Lung microvascular endothelial cell (primary cell): Measurements from ENCODE around the gene POLDIP2. TPM values are rescaled to one million over a fixed set of nuclear protein-coding genes. Genes with fewer than 3 reads are reported as not detected.
A peak's percentile ranks its signal among the peaks of the same experiment; 100 is the strongest.
"Not testable (repeated sequence)": the region's sequence is repeated elsewhere in the genome, so short reads cannot be mapped to it uniquely, and the experiment has no call there.

Experiments used
- DNase-seq, 2 donors: peaks; one replicate each; pipeline versions ENCODE4 v3.0.0 to v3.0.0-alpha.2; 2010; ENCODE audit warnings: low read depth in 2 of 2
- total RNA-seq: library from RNA; depleted of rRNA; stranded (reverse); fragments of >200 nt; gene quantifications from 2 replicates; pipeline ENCODE4 v1.2.1, GENCODE V29; 2014

Gene POLDIP2
- total RNA-seq, 1 donor from 2014 or later = 50.8 TPM

DNA sequence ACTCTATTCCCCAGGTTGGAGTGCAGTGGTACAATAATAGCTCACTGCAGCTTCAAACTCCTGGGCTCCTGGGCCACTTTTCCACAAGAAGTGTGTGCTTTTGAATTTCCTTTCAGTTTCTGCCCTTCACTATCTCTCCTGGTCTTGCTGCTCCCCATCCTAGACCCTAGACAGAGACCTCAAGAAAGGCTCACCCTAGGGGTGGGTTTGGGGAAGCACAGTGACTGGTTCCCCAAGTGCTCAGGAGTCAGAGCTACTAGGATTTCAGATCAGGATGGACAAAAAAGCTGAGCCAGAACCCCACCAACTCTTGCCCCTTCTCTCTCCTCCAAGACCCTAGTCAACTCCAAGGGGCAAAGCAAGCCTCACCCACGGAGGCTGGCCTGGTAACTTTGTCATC lies 9.3 kb upstream of the POLDIP2 start:
- no peak for DNase-seq

DNA sequence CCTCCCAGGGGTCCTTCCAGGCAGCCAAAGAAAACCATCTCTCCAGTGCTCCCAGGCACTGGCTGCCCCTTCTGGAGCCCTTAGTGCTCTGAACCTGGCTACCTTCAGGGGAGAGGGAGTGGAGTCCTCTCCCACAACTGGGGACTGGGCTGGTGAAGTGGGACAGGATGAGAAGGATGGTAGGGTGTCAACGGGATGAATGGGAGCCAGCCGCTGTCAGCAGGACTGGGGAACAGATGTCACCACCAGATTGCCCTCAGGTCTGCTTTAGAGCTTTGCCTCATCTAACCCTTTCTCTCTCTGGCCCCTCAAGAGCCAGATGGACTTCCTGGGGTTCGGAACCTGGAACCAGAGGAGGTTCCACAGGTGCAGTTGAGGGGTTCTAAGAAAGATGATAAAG lies 8.2 kb upstream of the POLDIP2 start:
- DNase-seq = no peak

DNA sequence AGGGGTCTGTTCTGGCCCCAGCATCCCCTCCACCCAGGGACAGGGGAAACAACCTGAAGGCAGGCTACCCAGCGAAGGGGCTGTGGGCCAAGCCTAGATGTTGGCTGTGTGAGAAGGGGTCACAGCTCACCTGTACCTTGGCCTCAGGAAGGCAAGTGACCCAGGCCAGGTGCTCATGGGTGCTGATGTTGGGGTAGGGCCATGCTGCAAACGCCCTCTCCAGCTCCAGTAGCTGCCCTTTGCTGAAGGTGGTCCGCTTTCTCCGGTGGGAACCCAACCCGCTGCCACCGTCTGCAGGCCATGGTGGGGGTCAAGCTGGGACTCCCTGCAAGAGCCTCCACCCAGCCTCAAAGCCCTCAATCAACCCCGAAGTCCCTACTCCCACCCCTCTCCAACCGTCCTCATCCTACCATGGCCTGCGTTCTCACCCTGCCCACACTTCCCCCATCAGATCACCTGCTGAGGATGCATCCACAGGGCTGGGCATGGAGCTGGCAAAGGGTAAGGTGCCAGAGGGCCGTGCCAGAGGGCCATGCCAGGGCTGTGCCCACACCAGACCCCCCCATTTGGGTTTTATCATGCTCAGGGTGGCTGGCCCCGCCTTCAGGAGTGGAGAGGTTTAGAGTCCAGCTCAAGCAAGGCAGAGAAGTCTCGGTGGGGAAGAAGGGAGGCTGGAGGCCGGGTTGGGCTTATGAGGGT lies 7.5 kb upstream of the POLDIP2 start, which contains the start of gene SEBOX:
TSS of gene SEBOX (minus strand) at position 535 of the 699 bp plus-strand sequence. CDS start at position 487, 48 bp downstream.
- DNase-seq = no peak

DNA sequence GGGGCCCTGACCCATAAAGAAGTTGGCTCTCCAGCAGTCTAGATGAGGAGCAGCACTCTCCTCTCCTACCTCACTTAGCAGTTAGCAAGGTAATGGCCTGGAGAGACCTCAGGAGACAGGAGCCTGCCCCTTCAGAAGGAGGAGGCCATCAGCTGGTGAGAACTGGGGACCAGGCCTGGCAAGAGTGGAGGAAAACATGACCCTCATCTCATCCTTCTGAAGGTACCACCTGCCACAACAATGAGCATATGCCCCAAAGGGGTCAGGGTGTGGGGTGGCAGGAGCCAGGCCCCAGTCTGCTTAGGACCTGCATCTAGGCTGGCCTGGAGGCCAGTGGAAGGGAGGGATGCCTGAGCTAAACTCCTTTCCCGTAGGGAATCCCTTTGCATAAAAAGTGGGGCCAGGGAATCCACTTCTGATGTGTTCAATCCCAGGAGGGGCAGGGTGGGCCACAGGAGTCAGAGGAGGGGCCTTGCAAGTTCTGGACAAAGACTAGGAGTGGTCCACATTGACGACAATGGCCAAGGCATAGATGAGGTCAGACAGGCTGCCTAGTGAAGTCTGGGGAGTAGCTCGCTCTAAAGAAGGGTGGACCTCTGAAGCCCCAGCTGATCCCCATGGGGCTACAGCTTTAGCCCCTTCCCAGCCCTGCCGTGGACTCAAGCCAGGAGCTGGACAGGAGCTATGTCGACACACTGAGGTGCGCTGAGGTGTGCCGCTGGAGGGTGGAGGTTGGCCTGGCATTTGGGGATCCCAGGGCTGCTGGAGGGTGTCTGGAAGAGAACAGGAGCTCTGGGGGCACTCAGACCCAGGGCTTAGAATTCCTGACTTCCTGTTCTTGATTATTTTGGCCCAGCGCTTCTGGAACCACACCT lies 6.7 kb upstream of the POLDIP2 start:
- DNase-seq = no peak

DNA sequence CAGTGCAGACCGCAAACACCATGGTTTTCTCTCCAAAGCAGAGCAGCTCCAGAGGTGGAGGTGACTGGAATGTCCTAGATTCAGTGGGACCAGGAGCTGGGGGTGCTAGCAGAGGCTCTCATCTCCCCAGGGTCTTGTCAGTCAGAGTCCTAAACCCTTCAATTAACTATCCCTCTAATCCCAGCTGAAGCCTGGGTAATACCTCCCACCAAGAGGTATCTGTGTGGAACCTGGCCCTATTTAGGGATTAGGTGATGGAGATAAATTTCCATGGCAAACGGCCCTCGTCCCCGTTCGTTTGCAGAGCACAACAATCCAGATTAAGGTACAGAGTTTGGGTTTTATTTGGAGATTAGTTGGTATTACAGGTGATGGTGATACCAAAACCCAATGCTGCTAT lies 5.9 kb upstream of the POLDIP2 start:
- no peak for DNase-seq

DNA sequence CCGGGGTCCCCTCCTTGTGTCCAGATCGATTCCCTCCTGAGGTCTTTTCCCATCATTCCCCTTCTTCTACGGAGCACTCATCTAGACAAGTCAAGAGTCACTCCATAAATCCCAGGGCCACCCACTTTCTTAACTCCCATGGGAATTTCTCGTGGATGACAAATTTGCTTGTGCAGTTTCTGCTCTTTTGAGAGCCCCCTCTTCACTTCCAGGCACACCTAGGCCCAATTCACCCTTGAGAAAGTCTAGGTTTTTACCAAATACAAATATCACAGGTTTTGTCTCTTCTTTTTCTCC lies 522 bp upstream of the POLDIP2 start:
- no peak for DNase-seq

DNA sequence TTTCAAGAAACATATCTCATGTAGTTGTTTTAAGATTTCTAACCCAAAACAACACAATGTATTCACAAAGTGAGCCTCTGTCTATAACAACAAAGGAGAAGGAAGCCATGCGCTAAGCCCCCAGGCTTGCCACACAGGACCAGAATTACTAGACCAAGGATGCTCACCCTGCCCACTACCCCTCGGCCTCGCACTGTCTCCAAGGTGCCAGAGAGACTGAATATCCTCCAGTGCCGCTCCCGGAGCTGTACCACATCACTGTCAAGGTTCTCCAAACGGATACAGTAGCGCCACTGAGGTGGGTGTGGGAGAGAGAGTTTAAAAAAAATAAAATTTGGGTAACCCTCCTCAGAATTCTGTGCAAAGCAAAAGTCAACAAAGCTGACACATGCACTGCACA lies 7.1 kb downstream of the POLDIP2 start:
- DNase-seq = no peak

DNA sequence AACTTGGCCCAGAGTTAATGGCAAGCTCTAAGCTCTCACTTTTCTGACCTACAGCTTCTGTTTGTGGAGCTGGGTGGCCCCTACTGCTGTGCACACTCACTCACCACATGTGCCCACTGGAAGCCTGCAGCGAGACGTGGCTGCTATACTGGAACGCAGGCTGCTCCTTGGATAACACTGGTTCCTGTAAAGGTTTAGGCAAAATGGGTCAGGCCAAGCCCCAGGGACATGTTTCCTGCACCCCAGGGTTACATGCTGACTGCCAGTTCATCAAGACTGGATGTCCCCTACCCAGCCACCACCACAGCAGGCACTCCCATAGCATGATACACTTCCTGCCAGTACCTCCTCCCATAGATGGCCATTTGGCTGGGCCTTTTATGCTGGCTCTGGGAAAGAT lies 8.3 kb downstream of the POLDIP2 start:
- DNase-seq = no peak

DNA sequence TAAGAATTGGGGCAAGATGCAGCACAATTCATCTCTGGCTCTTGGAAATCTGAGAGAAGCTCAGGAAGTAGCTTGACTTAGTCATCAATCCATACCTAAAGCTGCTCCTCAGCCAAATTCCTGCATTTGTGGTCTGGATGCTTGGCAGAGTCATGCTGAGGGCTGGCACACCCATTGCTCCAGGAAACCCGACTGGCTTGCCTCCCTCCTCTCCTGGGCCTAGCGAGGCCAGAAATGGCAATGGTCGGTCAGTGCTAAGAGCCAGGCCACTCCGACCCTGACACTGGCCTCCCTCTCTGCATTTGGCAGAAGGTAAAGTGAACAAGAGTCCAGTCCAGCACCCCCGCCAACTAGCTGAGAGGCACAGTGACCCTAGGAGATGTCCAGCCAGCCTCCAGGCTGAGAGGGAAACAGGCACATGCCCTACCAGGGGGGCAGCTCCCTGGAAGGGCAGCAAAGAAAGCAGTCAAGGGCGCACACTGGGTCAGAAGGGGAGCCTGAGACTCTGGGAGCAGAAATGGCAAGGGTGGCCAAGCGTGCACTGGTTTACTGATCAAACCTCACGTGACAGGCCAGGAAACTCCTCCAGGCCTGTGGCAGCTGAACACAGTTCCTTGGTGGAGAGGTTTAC lies 10.0 kb downstream of the POLDIP2 start:
- peak; percentile 51 to 88 for DNase-seq

DNA sequence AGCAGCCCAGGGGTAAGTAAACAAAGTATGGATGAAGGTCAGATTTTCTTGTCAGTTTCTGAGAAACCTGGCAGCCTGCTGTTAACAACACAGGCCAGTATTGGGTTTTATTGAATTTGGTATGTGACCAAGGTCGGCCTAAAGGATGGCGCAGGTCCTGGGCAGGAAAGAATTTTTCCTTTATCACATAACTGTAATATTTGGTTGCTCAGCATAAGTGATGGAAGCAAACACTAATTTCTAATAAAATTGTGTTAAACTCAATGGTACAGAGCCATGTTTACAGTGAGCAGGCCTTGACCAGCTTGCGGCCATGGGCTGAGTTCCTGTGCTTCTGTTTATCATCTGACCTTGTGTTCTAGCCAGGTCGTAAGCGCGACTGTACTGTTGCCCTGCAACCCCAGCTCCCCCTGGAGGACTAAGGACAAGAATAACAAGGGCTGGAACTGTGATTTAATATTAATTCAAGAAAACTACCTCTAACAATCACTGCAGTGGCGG lies 10.5 kb downstream of the POLDIP2 start:
- peak; percentile 88 to 93 for DNase-seq

DNA sequence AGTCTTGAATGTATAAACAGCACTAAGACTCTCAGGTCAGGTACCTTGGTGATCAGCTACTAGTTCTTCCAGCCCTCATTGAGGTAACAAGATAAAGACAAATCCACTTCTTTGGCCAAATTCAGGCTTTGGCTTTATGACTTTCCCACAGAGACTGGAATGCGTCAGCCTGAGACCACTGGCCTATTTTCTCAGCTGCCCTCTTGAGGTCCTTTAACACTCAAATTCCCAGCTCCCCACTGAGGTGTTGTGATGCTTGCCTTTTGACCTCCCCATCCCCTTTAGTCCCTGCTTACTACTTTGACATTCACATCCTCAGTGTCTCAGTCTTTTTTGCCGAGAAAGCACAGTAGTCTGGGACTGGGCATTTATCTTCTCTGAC lies 11.1 kb downstream of the POLDIP2 start:
- peak in 1 of 2 donors; percentile 15 for DNase-seq

DNA sequence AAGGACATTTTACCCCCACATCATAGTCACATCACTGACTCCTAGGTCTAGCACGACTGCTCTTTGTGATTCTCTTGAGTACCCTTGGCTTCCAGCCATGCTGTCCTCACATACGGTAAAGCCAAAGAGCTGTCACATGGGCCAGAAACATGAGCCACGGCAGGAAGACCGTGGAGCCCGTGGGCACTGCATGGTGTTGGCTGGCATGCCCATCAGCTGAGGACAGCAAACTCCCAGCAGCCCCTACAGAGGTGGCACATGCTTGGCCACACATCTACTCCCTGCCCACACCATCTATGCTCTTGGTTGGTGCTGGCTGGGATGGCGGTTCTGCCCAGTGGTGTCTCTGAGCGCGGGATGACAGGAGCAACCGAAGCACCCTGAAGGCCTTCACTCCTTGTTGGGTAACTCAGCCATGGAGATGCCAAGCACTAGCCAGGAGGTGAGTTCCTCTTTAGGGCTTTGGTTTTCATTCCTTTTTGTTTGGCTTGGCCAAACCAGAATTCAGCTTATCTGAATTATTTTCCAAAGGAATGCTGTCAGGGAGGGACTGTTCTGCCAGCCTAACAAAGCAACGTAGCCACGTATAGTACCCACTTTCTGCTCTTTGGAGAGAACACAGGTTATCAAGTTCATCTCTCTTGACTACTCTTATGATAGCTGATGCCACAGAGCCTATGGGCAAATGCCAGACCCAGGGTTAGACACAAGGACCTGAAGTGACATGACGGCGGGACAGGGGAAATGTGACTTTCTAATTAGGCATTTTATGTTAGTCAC lies 11.7 kb downstream of the POLDIP2 start:
- peak; percentile 25 to 69 for DNase-seq

DNA sequence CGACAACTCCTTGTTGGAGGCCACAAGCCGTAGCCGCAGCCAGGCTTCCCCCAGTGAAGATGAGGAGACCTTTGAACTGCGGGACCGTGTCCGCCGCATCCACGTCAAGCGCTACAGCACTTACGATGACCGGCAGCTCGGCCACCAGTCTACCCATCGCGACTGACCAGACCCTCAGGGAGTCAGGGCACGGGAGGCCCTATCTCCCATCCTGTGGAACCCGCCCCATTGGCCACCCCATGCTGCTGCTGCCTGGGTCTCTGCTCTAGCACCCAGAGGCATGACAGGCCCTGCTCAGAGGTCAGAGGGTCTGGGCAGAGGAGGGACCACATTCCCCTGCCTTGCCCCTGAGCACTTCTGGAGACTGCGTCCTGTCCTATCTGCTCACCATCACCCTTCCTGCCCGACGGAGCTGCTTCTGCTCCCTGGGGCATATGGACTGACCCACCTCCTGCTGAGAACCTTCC lies 12.9 kb downstream of the POLDIP2 start:
- DNase-seq = no peak

DNA sequence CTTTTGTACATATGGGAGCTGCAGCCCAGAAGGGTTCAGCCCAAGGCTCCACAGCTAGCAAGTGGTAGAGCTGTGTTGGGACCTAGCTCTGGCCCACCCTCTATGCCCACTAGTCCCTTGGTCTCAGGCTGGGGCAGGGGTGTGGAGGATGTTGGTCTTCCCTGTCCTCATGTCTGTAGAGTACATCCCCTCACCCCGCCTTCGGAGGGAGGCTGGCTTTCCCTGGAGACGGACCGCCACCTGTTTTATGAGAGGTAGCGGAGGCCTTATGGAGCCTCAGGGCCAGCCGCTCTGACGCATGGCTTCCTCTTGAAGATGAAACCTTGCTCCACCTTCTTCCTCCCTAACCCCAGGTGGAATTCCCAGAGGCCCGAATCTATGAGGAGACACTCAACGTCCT lies 13.3 kb downstream of the POLDIP2 start:
- no peak for DNase-seq

DNA sequence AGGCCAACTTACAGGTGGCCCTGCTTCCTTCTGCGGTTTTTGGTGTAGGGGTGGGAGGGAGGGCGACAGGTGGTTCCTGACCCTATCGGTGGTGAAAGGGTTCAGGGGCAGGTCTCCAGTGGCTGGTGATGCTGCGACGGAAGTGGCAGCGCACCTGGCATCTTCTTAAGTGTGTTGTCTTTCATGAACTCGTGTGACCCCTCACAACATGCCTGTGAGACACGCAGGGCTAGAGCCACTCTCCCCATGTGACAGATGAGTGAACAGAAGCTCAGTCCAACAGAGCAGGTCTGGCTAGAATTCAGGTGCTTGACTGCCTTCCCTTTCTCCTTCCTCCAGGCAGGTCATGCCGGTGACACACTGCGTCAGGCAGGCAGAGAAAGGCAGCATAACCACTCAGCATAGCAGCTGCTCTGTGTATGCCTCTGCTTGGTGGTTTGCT lies 13.8 kb downstream of the POLDIP2 start:
- no peak for DNase-seq

DNA sequence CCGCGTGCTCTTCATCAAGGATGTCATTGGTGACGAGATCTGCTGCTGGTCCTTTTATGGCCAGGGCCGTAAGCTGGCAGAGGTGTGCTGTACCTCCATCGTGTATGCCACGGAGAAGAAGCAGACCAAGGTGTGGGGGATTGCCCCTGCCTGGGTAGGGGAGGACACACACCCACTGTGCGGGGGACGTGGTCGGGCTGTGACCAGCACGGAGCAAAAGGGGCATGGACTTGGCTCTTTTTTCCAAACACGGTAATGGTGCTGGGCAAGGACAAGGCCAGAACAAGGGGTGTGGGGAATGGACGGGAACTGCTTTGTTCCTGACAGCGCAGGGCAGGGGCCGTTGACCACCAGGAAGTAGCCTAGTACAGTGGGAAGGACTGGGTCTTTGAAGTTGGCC lies 15.0 kb downstream of the POLDIP2 start:
- DNase-seq = no peak

DNA sequence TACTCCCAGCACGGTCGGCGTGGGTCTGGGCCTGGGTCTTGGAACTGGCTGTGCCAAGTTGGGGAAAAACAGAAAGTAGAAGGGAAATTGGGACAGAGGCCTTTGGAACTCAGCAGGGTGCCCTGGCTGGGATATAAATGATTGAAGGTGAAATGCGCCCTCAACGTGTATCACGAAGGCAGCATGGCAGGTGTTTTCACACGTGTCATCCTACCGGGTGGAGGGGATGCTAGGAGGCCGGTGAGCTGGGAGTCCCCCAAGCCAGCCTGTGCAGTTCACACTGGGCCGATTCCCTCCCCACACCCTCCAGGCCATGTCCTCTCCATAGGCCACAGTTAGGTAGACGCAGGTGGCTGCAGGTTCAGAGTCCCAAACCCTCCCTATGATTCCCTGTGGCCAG lies 15.8 kb downstream of the POLDIP2 start:
- DNase-seq = no peak

DNA sequence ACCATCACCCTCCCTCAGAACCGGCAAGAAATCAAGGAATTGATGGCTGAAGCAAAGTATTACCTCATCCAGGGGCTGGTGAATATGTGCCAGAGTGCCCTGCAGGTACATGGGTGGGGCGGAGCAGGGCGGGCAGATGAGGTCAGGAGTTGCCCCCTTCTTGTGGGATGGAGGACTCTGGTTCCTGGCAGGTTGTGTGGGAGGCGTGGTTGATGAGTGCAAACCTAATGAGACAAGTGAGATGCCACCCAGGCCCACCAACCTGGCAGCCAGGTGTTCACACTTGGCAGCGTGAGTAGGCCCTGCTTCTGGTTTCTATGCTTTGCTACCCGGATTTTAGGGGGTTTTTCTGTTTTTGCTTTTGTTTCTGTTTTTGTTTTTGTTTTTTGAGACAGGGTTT lies 17.0 kb downstream of the POLDIP2 start:
- DNase-seq = no peak

DNA sequence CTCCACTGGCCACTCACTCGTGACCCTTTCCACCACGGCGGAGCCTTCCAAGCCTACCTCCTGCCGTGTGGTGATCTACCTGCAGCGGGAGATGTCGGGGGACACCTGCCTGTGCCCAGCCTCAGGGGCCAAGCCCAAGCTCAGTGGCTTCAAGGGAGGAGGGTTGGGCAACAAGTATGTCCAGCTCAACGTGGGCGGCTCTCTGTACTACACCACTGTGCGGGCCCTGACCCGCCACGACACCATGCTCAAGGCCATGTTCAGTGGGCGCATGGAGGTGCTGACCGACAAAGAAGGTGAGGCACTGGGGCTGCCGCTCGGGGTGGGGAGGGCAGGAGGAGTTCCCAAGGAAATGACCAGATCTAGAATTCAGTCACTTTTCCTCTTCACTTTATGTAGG lies 17.9 kb downstream of the POLDIP2 start:
- no peak for DNase-seq

DNA sequence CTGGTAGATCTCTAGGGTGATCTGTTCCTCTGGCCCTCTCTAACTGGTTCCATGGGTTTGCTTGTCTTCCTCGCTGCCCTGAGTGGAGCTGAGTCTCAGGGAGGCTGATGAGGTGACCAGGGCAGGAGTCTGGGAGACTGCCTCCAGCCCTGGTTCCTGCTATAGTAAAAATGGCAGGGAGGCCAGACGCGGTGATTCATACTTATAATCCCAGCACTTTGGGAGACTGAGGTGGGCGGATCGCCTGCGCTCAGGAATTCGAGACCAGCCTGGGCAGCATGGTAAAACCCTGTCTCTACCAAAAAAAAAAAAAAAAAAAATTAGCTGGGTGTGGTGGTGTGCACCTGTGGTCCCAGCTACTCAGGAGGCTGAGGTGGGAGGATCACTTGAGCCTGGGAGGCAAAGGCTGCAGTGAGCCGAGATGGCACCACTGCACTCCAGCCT lies 18.5 kb downstream of the POLDIP2 start:
- not testable (repeated sequence) for DNase-seq

DNA sequence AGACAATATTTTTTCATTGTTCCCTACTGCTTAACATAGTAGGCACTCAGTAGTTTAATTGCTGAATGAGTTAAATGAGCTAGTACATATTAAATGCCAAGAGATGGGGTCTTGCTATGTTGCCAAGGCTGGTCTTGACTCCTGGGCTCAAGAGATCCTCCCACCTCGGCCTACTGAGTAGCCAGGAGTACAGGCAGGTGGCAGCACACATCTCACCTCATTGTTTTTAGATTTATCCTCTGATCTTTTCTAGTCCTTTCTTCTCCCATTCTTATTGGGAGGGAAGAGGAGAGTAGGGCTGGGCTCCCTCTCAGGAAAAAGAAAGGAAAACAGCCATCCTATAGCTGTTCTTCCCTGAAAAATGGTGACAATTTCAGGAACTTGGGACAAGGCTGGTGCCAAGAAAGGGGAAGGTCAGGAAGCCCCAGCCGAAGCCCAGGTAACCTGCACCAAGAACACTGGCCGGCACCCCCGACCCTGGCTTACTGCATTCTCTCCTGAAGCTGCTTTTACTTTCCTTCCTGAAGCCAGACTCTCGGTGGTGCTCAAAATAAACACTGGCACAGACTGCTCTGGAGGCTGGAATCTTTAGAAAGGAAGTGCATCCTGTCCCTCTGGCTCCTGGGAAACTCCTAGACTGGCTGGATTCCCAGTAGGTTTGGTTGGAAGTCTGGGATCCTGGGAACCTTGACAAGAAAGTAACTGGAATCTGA lies 19.1 kb downstream of the POLDIP2 start:
- DNase-seq = peak; percentile 61 to 91
